H54 (cell line): ENCODE measurements around the gene PTPRG.
A peak's percentile ranks its signal among the peaks of the same experiment; 100 is the strongest.

Experiments used
- DNase-seq: peaks from one replicate; pipeline ENCODE4 v3.0.0; 2011; ENCODE audit warnings: low spot score, mixed read lengths; ENCODE audit not compliant: insufficient read length
- FAIRE-seq: peaks from 3 replicates; lab custom pipeline; 2011; peaks lifted over from hg19 to GRCh38; lab: Jason Lieb, UNC
- POLR2A ChIP-seq: IDR thresholded peaks from 2 replicates; pipeline ENCODE4 v1.6.1; 2011; ENCODE audit warnings: low read depth, mild to moderate bottlenecking, low read length

PTPRG gene

GRCh38 chr3:61569856-61570580, 8.6 kb downstream of the PTPRG start:
- FAIRE-seq (no peak), DNase-seq (no peak)
- no peak for TF ChIP-seq POLR2A

GRCh38 chr3:61570813-61571212, 9.4 kb downstream of the PTPRG start:
- FAIRE-seq = no peak
- DNase-seq = no peak
- TF ChIP-seq POLR2A = no peak

- no peak for TF ChIP-seq POLR2A
- FAIRE-seq = peak; percentile 81
- no peak for DNase-seq
These were observed 10.4 kb downstream of the PTPRG start for GRCh38 chr3:61571516-61572336.

- TF ChIP-seq POLR2A = no peak
- FAIRE-seq (no peak), DNase-seq (no peak)
These were observed 11.5 kb downstream of the PTPRG start for GRCh38 chr3:61572879-61573278.

- no peak for TF ChIP-seq POLR2A
- no peak for DNase-seq
- no peak for FAIRE-seq
These were observed 12.1 kb downstream of the PTPRG start for GRCh38 chr3:61573441-61573840.

GRCh38 chr3:61574854-61575253, 13.5 kb downstream of the PTPRG start:
- peak; percentile 100 for FAIRE-seq
- no peak for TF ChIP-seq POLR2A
- DNase-seq = no peak

- DNase-seq (no peak), FAIRE-seq (no peak)
- no peak for TF ChIP-seq POLR2A
These were observed 14.5 kb downstream of the PTPRG start for GRCh38 chr3:61575893-61576292.

GRCh38 chr3:61577760-61578159, 16.4 kb downstream of the PTPRG start:
- DNase-seq = no peak
- no peak for FAIRE-seq
- TF ChIP-seq POLR2A = no peak

- TF ChIP-seq POLR2A = no peak
- DNase-seq = no peak
- no peak for FAIRE-seq
These were observed 17.4 kb downstream of the PTPRG start for GRCh38 chr3:61578667-61579367.

GRCh38 chr3:61579685-61580084, 18.3 kb downstream of the PTPRG start:
- DNase-seq = no peak
- TF ChIP-seq POLR2A = no peak
- no peak for FAIRE-seq

- no peak for FAIRE-seq
- TF ChIP-seq POLR2A = no peak
- no peak for DNase-seq
These were observed 19.7 kb downstream of the PTPRG start for GRCh38 chr3:61580982-61581643.

- no peak for TF ChIP-seq POLR2A
- FAIRE-seq = no peak
- no peak for DNase-seq
These were observed 20.9 kb downstream of the PTPRG start for GRCh38 chr3:61582287-61582686.

GRCh38 chr3:61582846-61583245, 21.5 kb downstream of the PTPRG start:
- DNase-seq (no peak), FAIRE-seq (no peak)
- no peak for TF ChIP-seq POLR2A
